HG03558 (cell line): ENCODE measurements around the gene TRUB1.

Experiments used
- ATAC-seq: cut with Tn5 transposase; IDR thresholded peaks from one replicate; pipeline ENCODE4 v1.9.1; 2021; ENCODE audit warnings: moderate number of reproducible peaks; ENCODE audit not compliant: unreplicated experiment; ENCODE audit errors: extremely low read depth

The TRUB1 gene

GRCh38 chr10:115026056-115026745 is 88.2 kb downstream of the TRUB1 start:
- no peak for ATAC-seq

GRCh38 chr10:115026746-115027140 is 88.7 kb downstream of the TRUB1 start:
- no peak for ATAC-seq
